ENCODE data around the gene NRM. TPM values are rescaled to one million over a fixed set of nuclear protein-coding genes. Genes with fewer than 3 reads are reported as not detected.
A peak's percentile ranks its signal among the peaks of the same experiment; 100 is the strongest.
"Not testable (repeated sequence)": the region's sequence is repeated elsewhere in the genome, so short reads cannot be mapped to it uniquely, and the experiment has no call there.

NRM gene
- total and polyA plus RNA-seq, 3 donors from 2014 or later = 9.5 to 26.6 (median 10.5) TPM

- Histone ChIP-seq H3K4me1 (peaks cover 27% of the 10 kb centered on the region), H3K27ac (peak overlapping the region in 1 of 2 donors; percentile 90), H3K4me3 (peak overlapping the region; percentile 73 to 99), H3K9me3 (no peaks in the 10 kb centered on the region), H3K36me3 (ENCODE audit: low read depth, missing control alignments) (no peaks in the 10 kb centered on the region), H3K27me3 (no peaks in the 10 kb centered on the region)
- intact Hi-C loops (cut with DNase I; ENCODE audit: low total_unique reads) = loop anchor here (2.0 to 10.0 kb wide), 2 partner anchors 44 to 1078 kb away; no protein-coding TSS in a partner anchor
- peak; percentile 87 for DNase-seq
- TF ChIP-seq CTCF (IDR thresholded peaks at IDR 0.05) (peak; percentile 99), POLR2A (IDR thresholded peaks at IDR 0.05) (no peak)
- WGBS, 2 donors = 11% methylated on average over 27 of the region's 27 CpGs
These were observed 31.7 kb upstream of the NRM start for GRCh38 chr6:30722280-30723112.

GRCh38 chr6:30722025-30722279, 31.2 kb upstream of the NRM start:
- H3K36me3 ChIP-seq (ENCODE audit: low read depth, missing control alignments); H3K9me3 ChIP-seq; DNase-seq; H3K27me3 ChIP-seq: not testable (repeated sequence)
- intact Hi-C loops (cut with DNase I; ENCODE audit: low total_unique reads) = loop anchor here (2.0 to 10.0 kb wide), 2 partner anchors 43 to 1077 kb away; no protein-coding TSS in a partner anchor
- Histone ChIP-seq H3K27ac (peak overlapping the region; percentile 61 to 90), H3K4me1 (peaks cover 27% of the 10 kb centered on the region), H3K4me3 (peak overlapping the region; percentile 73 to 99)
- 6 to 9% methylated on average over 10 of the region's 10 CpGs for WGBS, 2 donors

- H3K4me1 ChIP-seq = peaks cover 30% of the 10 kb centered on the region
- DNase-seq = peak; percentile 94
- intact Hi-C loops (cut with DNase I; ENCODE audit: low total_unique reads) = loop anchor here (2.0 to 10.0 kb wide), 3 partner anchors 35 to 1077 kb away; partner anchors contain the start of gene PPP1R18
These were observed 30.6 kb upstream of the NRM start for GRCh38 chr6:30721198-30722024.

GRCh38 chr6:30720738-30721197, 30.0 kb upstream of the NRM start:
- peaks cover 30% of the 10 kb centered on the region for H3K4me1 ChIP-seq
- H3K4me3 ChIP-seq = peak overlapping the region; percentile 73 to 99
- H3K9me3 ChIP-seq = no peaks in the 10 kb centered on the region
- 0% methylated on average over 27 to 29 of the region's 29 CpGs for WGBS, 2 donors
- intact Hi-C loops (cut with DNase I; ENCODE audit: low total_unique reads) = loop anchor here (2.0 to 10.0 kb wide), 2 partner anchors 34 to 1076 kb away; partner anchors contain the start of gene PPP1R18
- H3K36me3 ChIP-seq (ENCODE audit: low read depth, missing control alignments) = no peaks in the 10 kb centered on the region
- H3K27me3 ChIP-seq = no peaks in the 10 kb centered on the region
- peak overlapping the region; percentile 89 to 90 for H3K27ac ChIP-seq
- TF ChIP-seq POLR2A (IDR thresholded peaks at IDR 0.05) (no peak), CTCF (IDR thresholded peaks at IDR 0.05) (no peak)
- peak; percentile 84 for DNase-seq

More at GRCh38 chr6:30721198-30722024, 30.6 kb upstream of the NRM start:
- 1 to 3% methylated on average over 32 to 69 of the region's 71 CpGs for WGBS, 2 donors
- Histone ChIP-seq H3K27ac (peak overlapping the region; percentile 89 to 90), H3K27me3 (no peaks in the 10 kb centered on the region), H3K4me3 (peak overlapping the region; percentile 73 to 99), H3K36me3 (ENCODE audit: low read depth, missing control alignments) (no peaks in the 10 kb centered on the region), H3K9me3 (no peaks in the 10 kb centered on the region)
- peak; percentile 33 to 58 (median 49) for TF ChIP-seq CTCF (IDR thresholded peaks at IDR 0.05)
- TF ChIP-seq POLR2A (IDR thresholded peaks at IDR 0.05) = peak; percentile 34
